GM18868 (cell line): Measurements from ENCODE around the gene PPP2R2C.

Source experiments
- ATAC-seq: cut with Tn5 transposase; IDR thresholded peaks from one replicate; pipeline ENCODE4 v1.9.1; 2021; ENCODE audit warnings: mild to moderate bottlenecking, moderate library complexity; ENCODE audit not compliant: unreplicated experiment

The PPP2R2C gene

GRCh38 chr4:6469898-6470501 lies 2.4 kb downstream of the PPP2R2C start:
- ATAC-seq: no peak

DNA sequence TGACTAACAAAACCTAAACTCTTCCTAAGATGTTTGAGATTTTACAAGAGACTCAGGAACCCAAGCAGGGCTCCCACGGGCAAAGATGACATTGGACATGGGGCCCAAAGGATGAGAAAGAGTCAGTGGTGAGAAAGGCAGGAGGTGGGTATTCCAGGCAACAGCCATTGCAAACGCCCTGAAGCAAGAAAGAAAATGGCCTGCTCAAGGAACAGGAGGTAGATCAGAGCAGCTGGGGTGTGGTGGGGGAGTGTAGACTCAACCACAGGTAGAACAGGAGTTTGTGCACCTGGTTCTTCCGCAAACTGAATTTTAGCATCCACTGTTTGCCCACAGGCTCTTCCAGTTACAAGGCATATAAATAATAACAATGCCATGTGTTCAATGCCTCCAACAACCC lies 3.3 kb downstream of the PPP2R2C start:
- no peak for ATAC-seq

GRCh38 chr4:6468376-6468775 lies 4.0 kb downstream of the PPP2R2C start:
- ATAC-seq: no peak

DNA sequence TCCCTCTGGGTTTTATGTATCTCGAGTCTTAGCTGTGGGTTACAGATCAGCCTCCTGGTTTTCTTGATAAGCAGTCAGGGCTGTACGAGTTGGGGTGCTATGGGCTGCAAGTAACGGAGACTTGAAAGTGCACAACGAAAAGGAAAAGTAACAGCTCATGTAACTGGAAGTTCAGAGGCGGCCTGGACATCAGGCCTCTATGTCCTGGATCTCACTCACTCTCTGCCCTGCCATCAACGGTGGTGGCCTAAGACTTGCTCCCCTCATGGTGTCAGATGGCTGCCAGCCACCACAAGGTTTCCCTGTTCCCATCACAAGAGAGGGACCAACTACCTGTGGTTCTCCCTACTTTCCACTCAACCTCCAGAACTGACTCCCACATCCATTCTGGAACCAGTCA lies 4.8 kb downstream of the PPP2R2C start:
- ATAC-seq: no peak

DNA sequence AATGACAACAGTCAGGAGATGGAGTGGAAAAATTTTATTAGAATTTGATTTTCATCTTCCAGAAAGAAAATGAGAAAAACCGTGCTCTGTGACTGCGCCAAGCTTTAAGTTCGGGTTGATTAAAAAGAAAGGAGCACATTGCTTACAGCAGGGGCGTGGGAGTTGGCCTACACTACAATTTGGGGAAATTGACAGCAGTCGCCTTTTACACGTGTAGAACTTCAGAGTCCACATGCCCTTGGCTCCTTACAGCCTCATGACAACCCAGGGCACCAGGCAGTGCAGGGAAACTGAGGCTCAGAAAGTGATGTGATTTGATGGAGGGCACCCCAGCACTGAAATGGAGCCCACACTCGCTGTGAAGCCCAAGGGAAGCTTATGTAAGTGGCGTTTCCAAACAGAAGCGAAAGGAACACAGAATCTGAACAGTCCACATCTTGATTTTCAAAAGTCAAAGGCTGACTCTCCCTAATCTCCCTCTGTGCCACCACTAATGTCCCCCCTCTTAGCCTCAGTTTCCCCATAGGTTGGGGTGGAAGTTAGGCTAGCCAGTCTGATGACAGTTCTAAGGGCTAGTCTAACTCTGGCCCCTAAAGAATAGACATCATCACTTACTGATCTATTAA lies 5.5 kb downstream of the PPP2R2C start:
- ATAC-seq: no peak

GRCh38 chr4:6465955-6466354 lies 6.5 kb downstream of the PPP2R2C start:
- no peak for ATAC-seq

GRCh38 chr4:6464842-6465588 lies 7.4 kb downstream of the PPP2R2C start:
- no peak for ATAC-seq

DNA sequence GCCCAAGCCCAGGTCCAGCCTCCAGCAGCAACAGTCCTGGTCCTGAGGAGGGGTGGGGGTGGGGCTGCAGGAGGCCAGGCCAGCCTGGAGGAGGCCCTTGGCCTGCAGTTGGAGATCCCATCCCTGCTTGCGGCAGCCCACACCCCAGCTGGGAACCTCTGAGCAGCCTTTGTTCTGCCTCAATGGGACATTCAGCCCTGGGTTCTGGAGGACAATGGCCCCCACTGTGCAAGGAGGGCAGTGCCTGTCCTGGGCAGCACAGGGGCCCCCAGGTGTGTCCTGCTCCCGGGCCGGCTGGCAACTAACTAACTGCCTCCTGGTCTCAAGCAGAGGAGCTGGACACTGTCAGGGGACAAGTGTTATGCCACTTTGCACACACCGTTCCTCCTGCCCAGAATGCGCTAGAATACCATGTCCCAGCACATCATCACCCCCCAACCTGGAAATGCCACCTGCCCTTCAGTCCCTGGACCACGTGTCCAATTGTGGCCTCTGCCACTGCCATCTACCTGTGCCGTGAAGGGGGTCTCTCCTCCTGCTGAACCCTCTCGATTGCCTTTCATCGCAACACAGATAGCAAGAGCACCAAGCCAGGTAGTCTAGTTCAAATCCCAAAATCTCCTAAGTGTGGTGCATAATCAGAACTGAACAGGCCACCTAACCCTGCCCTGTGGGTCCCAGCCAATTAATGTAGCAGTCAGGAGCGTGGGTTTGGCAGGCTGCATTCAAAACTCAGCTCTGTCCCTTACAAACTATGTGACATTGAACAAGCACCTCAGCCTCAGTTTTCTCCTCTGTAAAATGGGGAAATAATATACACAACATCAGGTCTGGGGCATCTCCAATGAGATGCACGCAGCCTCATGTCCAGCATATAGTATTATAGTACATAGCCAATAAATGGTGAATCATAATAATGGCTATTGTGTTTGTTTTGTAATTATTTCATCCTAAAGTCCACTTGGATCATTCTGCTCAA lies 8.8 kb downstream of the PPP2R2C start:
- no peak for ATAC-seq

DNA sequence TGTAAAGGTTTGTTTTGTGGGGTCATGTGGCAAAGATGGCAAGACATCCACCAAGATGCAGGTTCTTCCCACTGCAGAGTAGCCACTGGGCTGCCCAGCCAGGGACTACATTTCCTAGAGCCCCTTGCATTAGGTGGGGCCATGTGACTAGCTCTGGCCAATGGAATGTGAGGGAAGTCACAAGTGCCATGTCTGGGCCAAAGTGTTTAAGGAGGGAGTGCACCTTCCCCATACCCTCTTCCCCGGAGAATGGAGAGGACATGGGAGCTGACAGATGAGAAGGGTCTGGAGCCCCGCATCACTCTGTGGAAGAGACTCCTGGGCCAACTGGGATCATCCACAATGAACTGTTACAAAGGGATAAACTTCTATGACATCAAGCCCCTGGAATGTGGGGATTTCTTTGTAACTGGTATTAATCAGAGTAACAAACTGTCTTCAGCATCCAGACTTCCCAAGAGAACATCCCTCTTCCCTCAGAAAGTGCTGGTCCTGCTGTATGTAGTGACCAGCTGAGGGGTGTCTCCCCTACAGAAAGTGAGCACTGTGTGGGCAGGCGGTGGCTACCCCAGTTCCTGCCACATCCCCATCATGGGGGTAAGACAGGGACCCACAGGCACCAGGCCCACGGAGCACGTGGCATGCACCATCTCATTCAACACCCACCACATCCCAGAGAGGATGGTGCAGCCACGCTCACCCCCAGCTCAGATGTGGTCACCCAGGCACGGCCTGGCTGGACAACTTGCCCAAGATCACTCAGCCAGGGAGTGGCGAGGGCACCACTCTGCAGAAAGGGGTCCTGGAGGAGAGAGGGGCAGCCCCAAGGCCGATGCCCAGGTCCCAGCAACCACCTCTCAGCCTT lies 10.9 kb downstream of the PPP2R2C start:
- no peak for ATAC-seq

DNA sequence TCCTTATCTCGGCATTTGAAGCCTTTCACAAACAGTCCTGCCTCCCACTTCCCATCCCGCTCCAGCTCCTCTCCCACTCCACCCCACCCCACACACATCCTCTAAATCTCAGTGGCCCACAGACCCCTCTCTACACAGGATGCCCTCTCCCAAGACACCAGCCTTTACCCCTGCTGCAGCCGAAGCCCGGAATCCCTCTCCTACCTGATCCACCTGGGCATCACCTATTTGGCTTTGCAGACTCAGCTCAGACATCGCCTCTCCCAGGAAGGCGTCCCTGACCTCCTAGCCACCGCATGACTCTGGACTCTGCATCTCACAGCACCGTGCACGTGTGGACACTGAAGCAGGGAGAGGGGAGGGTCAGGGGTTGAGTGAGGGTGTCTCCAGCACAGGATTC lies 11.5 kb downstream of the PPP2R2C start:
- ATAC-seq: no peak

DNA sequence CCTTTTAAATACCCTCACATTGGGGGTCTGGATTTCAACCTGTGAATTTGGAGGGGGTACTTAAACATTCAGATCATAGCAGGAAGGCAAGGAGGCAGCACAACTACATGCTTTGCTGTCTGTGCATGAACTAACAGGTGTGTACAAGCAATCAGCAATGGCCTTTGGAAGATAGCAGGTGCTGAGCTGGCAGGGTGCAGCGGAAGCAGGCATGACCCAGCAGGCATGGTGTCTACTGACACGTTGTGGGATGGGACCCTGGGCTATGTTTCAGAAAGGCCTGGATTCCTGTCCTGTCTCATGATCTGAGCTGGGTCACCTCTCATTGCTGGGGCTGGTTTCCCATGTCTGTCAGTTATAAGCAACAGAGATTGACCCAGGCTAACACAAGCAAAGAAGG lies 13.9 kb downstream of the PPP2R2C start:
- ATAC-seq: no peak

- no peak for ATAC-seq
Observed at GRCh38 chr4:6456450-6456849, 16.0 kb downstream of the PPP2R2C start.

DNA sequence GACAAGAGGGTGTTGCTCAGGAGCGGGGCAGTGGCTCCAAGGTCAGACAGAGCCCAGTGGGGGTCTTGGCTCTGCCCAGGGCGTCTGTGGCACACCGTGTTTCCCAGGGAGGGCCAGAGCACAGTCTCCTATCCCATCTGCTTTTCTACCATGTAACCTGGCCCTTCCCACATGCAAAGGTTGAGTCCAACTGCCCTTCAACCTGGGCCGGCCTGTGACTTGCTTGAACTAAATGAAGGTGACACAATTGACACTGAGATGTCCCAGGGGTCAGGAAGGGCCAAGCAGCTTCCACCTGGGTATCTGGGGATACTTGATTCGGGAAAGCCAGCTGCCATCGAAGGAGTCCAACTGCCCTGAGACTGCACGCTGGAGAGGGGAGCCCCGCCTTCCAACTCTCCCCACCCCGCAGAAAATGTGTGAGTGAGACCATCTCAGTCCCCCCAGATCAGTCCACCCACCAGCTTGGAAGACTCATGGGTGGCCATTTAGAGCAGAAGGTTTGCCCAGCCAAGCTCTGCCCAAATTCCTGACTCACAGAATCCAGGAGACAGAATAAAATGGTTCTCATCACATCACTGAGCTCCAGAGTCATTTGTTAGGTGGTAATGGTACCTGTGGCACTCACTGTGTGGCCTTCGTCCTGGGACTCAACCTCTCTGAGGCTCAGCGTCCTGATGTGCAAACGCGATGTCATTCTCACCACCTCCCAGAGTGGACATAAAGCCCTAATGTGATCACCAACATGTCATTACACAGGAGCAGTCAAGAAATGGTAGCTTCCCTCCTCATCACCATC lies 18.1 kb downstream of the PPP2R2C start:
- no peak for ATAC-seq

GRCh38 chr4:6453688-6453990 lies 18.8 kb downstream of the PPP2R2C start:
- ATAC-seq: no peak

DNA sequence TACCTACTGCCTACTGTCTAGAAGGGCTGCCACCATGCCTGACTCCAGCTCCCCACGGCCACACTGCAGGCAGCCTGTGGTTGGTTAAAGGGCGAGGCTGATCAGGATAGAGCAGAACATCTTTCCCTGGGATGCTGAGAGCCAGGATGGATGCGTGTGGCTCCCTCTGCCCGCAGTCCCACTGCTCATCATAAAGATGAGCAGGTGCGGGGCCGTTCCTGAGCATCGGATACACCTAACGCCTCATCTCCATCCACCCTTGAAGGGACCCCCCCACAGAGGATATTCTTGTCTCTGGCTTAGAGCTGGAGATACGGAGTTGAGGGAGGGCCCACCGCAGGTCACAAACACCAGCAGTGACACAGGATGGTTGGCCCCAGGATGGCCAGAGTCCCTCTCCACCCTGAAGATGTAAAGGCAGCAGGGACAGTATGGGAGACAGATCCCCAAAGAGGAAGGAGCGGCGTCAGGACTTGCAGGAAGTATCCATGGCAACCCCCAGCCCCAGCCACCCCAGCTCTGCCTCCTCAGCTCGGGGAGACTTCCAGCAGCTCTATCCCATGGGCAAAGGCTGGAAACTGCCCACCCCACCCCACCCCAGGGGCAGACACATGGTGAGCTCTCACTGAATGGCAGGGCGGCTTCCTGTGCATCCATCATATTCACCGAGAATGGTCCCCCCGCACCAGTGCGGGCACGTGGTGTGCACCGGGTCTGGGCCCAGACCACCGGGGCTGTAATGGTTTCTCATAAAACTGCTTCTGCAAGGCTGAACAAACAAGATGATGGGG lies 19.3 kb downstream of the PPP2R2C start:
- no peak for ATAC-seq

DNA sequence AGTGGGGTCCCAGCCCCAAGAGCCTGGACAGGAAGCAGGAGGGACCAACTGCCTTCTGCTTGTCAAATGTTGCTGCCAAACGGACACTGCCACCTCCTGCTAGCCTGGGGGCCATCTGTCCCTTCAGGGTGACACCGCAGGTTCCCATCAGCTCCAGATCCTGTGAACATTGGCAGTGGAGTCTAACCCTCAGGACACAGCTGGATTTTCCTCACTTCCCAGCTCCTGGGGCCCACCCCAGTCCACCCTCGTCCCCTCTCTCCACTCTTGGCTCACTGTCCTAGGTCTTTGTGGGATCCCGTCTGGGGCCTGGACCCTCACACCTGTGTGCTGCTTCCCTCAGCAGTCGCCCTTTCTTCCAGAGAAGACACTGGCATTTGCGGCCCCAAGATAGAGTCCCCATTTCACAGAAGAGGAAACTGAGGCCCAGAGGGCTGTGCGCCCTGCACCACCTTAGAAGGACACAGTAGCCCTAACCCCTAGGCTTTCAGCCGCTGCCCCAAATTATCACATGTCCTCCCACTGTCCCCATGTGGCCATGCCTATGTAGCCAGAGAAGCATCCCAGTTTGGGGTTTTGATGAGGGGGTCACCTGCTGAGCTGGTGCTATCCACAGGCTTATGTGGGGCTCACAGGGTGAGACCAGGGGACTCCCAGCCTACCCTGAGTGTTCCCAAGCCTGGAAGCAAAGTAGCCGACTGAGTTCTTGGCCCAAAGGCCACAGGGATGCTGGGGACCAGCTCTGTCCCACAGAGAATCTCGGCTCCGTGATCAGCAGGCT lies 20.1 kb downstream of the PPP2R2C start:
- no peak for ATAC-seq

- ATAC-seq: no peak
Observed at GRCh38 chr4:6451309-6451708, 21.1 kb downstream of the PPP2R2C start.

DNA sequence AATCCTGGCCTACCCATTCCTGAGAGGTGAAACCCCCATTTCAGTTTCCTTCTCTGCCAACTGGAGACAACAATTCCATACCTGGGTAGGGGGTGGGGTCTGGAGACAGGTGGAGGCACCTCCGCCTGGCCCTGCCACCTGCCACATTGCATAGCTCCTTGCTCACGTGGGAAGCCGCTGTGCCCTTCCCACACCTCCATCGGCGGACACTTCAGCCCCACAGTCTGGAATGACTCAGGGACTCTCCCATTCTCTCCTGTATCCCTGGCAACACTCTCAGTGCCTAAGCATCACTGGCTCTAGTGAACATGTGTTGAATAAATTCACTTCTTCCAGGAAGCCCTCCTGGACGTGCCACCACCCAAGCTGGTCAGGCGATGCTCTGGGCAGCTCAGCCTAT lies 21.7 kb downstream of the PPP2R2C start:
- ATAC-seq: no peak
